ENCODE measurements around the gene LRSAM1. TPM values are rescaled to one million over a fixed set of nuclear protein-coding genes. Genes with fewer than 3 reads are reported as not detected.
"Not testable (repeated sequence)": the region's sequence is repeated elsewhere in the genome, so short reads cannot be mapped to it uniquely, and the experiment has no call there.

LRSAM1 gene
- total and polyA plus RNA-seq, 7 donors: 6.9 to 54.0 (median 17.9) TPM

DNA sequence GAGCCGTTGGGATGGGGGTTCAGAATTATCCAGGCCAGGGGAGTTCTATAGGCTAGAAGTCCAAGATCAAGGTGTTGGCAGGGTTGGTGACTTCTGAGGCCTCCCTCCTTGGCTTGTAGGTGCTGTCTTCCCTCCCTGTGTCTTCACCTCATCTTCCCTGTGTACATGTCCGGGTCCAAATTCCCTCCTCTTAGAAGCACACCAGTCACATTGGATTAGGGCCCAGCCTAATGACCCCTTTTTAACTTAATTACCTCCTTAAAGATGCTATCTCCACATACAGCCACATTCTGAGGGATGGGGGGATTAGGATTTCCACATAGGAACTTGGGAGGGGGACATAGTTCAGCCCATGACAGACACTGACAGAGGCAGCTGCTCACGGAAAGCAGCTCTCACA lies 12.1 kb downstream of the LRSAM1 start:
- no peak for DNase-seq
- H3K27ac ChIP-seq: no peak overlapping the region
- intact Hi-C loops (cut with DNase I): no loop called here
- TF ChIP-seq EP300 (IDR thresholded peaks at IDR 0.05) (no peak), POLR2A (IDR thresholded peaks at IDR 0.05) (no peak), POLR2AphosphoS5 (IDR thresholded peaks at IDR 0.05) (no peak)
- TF ChIP-seq, protein P1, sequence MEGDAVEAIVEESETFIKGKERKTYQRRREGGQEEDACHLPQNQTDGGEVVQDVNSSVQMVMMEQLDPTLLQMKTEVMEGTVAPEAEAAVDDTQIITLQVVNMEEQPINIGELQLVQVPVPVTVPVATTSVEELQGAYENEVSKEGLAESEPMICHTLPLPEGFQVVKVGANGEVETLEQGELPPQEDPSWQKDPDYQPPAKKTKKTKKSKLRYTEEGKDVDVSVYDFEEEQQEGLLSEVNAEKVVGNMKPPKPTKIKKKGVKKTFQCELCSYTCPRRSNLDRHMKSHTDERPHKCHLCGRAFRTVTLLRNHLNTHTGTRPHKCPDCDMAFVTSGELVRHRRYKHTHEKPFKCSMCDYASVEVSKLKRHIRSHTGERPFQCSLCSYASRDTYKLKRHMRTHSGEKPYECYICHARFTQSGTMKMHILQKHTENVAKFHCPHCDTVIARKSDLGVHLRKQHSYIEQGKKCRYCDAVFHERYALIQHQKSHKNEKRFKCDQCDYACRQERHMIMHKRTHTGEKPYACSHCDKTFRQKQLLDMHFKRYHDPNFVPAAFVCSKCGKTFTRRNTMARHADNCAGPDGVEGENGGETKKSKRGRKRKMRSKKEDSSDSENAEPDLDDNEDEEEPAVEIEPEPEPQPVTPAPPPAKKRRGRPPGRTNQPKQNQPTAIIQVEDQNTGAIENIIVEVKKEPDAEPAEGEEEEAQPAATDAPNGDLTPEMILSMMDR (IDR thresholded peaks at IDR 0.05): no peak
- H3K4me1 ChIP-seq: peaks cover 0 to 12% (median 9%) of the 10 kb centered on the region in 4 donors
- 87 to 94% methylated on average over 3 of the region's 3 CpGs for WGBS, 2 donors
- H3K9me3 ChIP-seq: no peaks in the 10 kb centered on the region
- H3K36me3 ChIP-seq: peaks cover 24 to 93% (median 72%) of the 10 kb centered on the region in 4 donors
- no peaks in the 10 kb centered on the region for H3K27me3 ChIP-seq
- H3K4me3 ChIP-seq: no peak overlapping the region

DNA sequence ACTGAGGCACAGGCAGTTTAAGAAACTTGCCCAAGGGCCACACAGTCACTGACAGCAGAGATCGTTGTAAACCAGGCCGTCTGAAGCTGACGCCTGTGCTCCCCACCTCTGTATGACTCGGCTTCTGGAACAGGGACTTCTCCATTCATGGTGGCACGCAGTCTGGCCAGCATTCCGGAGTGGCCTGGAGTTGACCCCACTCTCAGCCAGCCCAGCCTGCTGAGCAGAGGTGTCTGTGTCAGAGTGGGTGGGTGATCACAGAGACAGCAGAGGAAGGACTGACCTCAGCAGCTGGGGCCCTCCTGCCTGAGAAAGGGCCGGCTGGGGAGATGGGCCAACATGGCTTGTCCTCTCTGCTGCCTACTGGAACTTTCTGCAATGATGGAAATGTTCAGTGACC lies 12.6 kb downstream of the LRSAM1 start:
- Histone ChIP-seq H3K27ac (no peak overlapping the region), H3K27me3 (no peaks in the 10 kb centered on the region), H3K9me3 (no peaks in the 10 kb centered on the region), H3K4me3 (no peak overlapping the region), H3K4me1 (peaks cover 0 to 6% (median 5%) of the 10 kb centered on the region in 4 donors), H3K36me3 (peaks cover 24 to 93% (median 69%) of the 10 kb centered on the region in 4 donors)
- intact Hi-C loops (cut with DNase I): no loop called here
- no peak for DNase-seq
- 83 to 91% methylated on average over 7 of the region's 7 CpGs for WGBS, 2 donors
- TF ChIP-seq EP300 (IDR thresholded peaks at IDR 0.05) (no peak), POLR2AphosphoS5 (IDR thresholded peaks at IDR 0.05) (no peak), POLR2A (IDR thresholded peaks at IDR 0.05) (no peak)
- TF ChIP-seq, protein P1 (IDR thresholded peaks at IDR 0.05): no peak

DNA sequence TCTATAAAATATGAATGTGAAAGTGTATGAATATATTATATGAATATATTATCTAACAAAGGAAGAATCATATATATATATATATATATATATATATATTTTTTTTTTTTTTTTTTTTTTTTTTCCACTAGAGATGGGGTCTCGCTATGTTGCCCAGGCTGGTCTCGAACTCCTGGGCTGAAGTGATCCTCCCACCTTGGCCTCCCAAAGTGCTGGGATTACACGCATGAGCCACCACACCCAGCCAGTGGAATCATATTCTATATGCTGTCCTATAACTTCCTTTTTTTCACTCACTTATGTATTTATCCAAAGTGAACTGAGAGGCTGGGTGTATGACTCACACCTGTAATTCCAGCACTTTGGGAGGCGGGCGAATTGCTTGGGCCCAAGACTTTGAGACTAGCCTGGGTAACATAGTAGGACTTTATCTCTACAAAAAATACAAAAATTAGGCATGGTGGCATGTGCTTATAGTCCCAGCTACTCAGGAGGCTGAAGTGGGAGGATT lies 15.2 kb downstream of the LRSAM1 start:
- H3K36me3 ChIP-seq: peaks cover 14 to 90% (median 49%) of the 10 kb centered on the region in 4 donors
- intact Hi-C loops (cut with DNase I); H3K4me1 ChIP-seq; H3K9me3 ChIP-seq; H3K4me3 ChIP-seq; DNase-seq; H3K27me3 ChIP-seq; H3K27ac ChIP-seq: not testable (repeated sequence)
- WGBS, 2 donors: 93 to 97% methylated on average over 5 of the region's 5 CpGs

DNA sequence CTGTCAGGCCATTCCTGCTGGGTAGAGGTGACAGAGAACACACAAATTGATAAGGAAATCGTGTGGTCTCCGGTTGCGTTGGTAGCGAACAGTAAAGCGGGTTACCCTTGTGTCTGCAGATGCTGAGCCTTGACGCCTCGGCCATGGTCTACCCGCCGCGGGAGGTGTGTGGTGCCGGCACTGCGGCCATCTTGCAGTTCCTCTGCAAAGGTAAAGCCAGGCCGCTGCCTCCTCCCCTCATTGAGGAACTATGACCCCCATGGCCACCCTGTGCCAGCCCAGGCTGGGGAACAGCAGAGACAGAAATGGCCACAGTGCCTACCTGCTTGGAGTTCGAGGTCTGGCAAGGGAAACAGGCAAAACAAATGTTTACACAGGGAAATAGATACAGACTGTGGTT lies 16.3 kb downstream of the LRSAM1 start:
- TF ChIP-seq EP300 (IDR thresholded peaks at IDR 0.05): no peak
- TF ChIP-seq, protein P1 (IDR thresholded peaks at IDR 0.05): no peak
- no peak for TF ChIP-seq POLR2A (IDR thresholded peaks at IDR 0.05)
- no peak for TF ChIP-seq POLR2AphosphoS5 (IDR thresholded peaks at IDR 0.05)
- Histone ChIP-seq H3K4me3 (no peak overlapping the region), H3K4me1 (no peaks in the 10 kb centered on the region), H3K27ac (no peak overlapping the region), H3K9me3 (no peaks in the 10 kb centered on the region), H3K36me3 (peaks cover 3 to 83% (median 39%) of the 10 kb centered on the region in 4 donors), H3K27me3 (no peaks in the 10 kb centered on the region)
- intact Hi-C loops (cut with DNase I): no loop called here
- no peak for DNase-seq
- WGBS, 2 donors: 93 to 97% methylated on average over 14 of the region's 14 CpGs

DNA sequence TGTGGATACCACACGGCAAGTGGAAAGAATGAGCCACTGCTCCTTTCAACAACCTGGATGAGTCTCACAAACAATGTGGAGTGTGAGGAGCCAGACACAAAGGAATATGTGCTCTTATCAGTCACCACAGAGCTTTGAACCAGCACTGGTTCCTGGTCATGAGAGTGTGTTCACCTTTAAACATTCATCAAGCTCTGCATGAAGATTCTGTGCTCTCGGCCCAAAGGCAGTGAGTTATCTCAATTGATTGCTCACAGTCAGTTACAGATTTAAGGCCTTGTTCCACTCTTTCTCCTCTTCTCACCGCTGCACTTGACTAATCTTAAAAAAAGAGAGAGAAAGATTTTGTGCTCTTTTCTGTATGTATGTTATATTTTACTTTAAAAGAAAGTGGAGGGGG lies 19.4 kb downstream of the LRSAM1 start:
- H3K9me3 ChIP-seq: no peaks in the 10 kb centered on the region
- H3K4me3 ChIP-seq: no peak overlapping the region
- H3K4me1 ChIP-seq: no peaks in the 10 kb centered on the region
- DNase-seq: no peak
- intact Hi-C loops (cut with DNase I): no loop called here
- no peak for TF ChIP-seq POLR2A (IDR thresholded peaks at IDR 0.05)
- no peak for TF ChIP-seq POLR2AphosphoS5 (IDR thresholded peaks at IDR 0.05)
- TF ChIP-seq, protein P1 (IDR thresholded peaks at IDR 0.05): no peak
- no peak for TF ChIP-seq EP300 (IDR thresholded peaks at IDR 0.05)
- H3K27me3 ChIP-seq: no peaks in the 10 kb centered on the region
- peaks cover 14 to 83% (median 29%) of the 10 kb centered on the region in 4 donors for H3K36me3 ChIP-seq
- 94 to 96% methylated on average over 3 of the region's 3 CpGs for WGBS, 2 donors
- H3K27ac ChIP-seq: no peak overlapping the region
